Neural cell (in vitro differentiated cells): ENCODE data around the gene SECTM1. TPM values are rescaled to one million over a fixed set of nuclear protein-coding genes. Genes with fewer than 3 reads are reported as not detected.

Source experiments
- H2AFZ ChIP-seq: fragments of 200-600, 300-800 bp; sonication (generic), shearing (Covaris generic); 2 replicates; pipeline ENCODE4 v1.6.0; 2014; ENCODE audit warnings: low read depth, mild to moderate bottlenecking, antibody characterized with exemption, low read length, moderate library complexity
- H3F3A ChIP-seq: fragments of 200-600 bp; shearing (Covaris generic); 2 replicates; pipeline ENCODE4 v1.6.1; 2016; ENCODE audit warnings: mild to moderate bottlenecking, moderate library complexity, mixed read lengths, antibody characterized with exemption, low read length; ENCODE audit not compliant: insufficient read depth, poor library complexity, severe bottlenecking
- H3K27ac ChIP-seq: fragments of 200-600, 300-800 bp; sonication (generic), shearing (Covaris generic); 2 replicates; pipeline ENCODE4 v1.5.1; 2014; ENCODE audit warnings: mild to moderate bottlenecking, low read length, moderate library complexity
- H3K27me3 ChIP-seq: fragments of 300-800, 200-600 bp; sonication (generic), shearing (Covaris generic); 2 replicates; pipeline ENCODE4 v1.6.0; 2014; ENCODE audit warnings: mild to moderate bottlenecking, low read depth, low read length, moderate library complexity; ENCODE audit not compliant: insufficient read depth
- H3K36me3 ChIP-seq: fragments of 300-800, 200-600 bp; sonication (generic), shearing (Covaris generic); 2 replicates; pipeline ENCODE4 v1.5.1; 2014; ENCODE audit warnings: mild to moderate bottlenecking, antibody characterized with exemption, low read length, moderate library complexity; ENCODE audit not compliant: insufficient read depth
- H3K4me2 ChIP-seq: fragments of 300-800, 200-600 bp; sonication (generic), shearing (Covaris generic); 2 replicates; pipeline ENCODE4 v1.6.0; 2014; ENCODE audit warnings: mild to moderate bottlenecking, low read length
- H3K4me3 ChIP-seq: fragments of 300-800, 200-600 bp; sonication (generic), shearing (Covaris generic); 2 replicates; pipeline ENCODE4 v1.5.1; 2014; ENCODE audit warnings: mild to moderate bottlenecking, low read length, moderate library complexity
- H3K79me2 ChIP-seq: fragments of 200-600 bp; shearing (Covaris generic); replicated peaks from 2 replicates; pipeline ENCODE4 v1.6.0; 2014; ENCODE audit warnings: mild to moderate bottlenecking, low read length, moderate library complexity; ENCODE audit not compliant: insufficient read depth
- H3K9ac ChIP-seq: fragments of 300-800, 200-600 bp; sonication (generic), shearing (Covaris generic); 2 replicates; pipeline ENCODE4 v1.6.1; 2016; ENCODE audit warnings: mild to moderate bottlenecking, low read length, mixed read lengths
- H3K9me2 ChIP-seq: fragments of 200-600 bp; shearing (Covaris generic); 2 replicates; pipeline ENCODE4 v1.6.1; 2016; ENCODE audit warnings: mild to moderate bottlenecking, low read length, mixed read lengths; ENCODE audit not compliant: insufficient read depth
- H3K9me3 ChIP-seq: fragments of 200-600, 300-800 bp; sonication (generic), shearing (Covaris generic); 2 replicates; pipeline ENCODE4 v1.6.1; 2016; ENCODE audit warnings: mild to moderate bottlenecking, mixed run types, low read length, moderate library complexity, mixed read lengths
- H4K20me1 ChIP-seq: fragments of 200-600 bp; shearing (Covaris generic); 2 replicates; pipeline ENCODE4 v1.6.1; 2016; ENCODE audit warnings: mild to moderate bottlenecking, mixed run types; ENCODE audit not compliant: insufficient read depth
- EP300 ChIP-seq: fragments of 450-650 bp; conservative IDR thresholded peaks from 2 replicates; pipeline ENCODE4 v1.6.1; 2014; ENCODE audit warnings: antibody characterized with exemption, mild to moderate bottlenecking, moderate library complexity; ENCODE audit not compliant: poor library complexity, severe bottlenecking
- EZH2 ChIP-seq: fragments of 200-600, 300-800 bp; shearing (Covaris generic), sonication (generic); IDR thresholded peaks from 2 replicates; pipeline ENCODE4 v1.6.1; 2014; ENCODE audit warnings: antibody characterized with exemption, low read length, borderline replicate concordance, mild to moderate bottlenecking; ENCODE audit not compliant: insufficient read depth, poor library complexity, severe bottlenecking
- MXI1 ChIP-seq: fragments of 450-650 bp; conservative IDR thresholded peaks from 2 replicates; pipeline ENCODE4 v1.6.1; 2014; ENCODE audit warnings: antibody characterized with exemption, mild to moderate bottlenecking; ENCODE audit not compliant: poor library complexity, severe bottlenecking
- POLR2AphosphoS5 ChIP-seq: IDR thresholded peaks from 2 replicates; pipeline ENCODE4 v1.6.1; 2012
- RAD21 ChIP-seq: fragments of 450-650 bp; conservative IDR thresholded peaks from 2 replicates; pipeline ENCODE4 v1.6.1; 2014; ENCODE audit warnings: antibody characterized with exemption, mild to moderate bottlenecking, moderate library complexity
- SMC3 ChIP-seq: fragments of 450-650 bp; conservative IDR thresholded peaks from 2 replicates; pipeline ENCODE4 v1.6.1; 2014; ENCODE audit warnings: antibody characterized with exemption, mild to moderate bottlenecking, moderate library complexity; ENCODE audit not compliant: poor library complexity
- TAF1 ChIP-seq: IDR thresholded peaks from 2 replicates; pipeline ENCODE4 v1.6.1; 2012; ENCODE audit warnings: low read depth
- polyA plus RNA-seq: library from polyadenylated mRNA; depleted of rRNA; stranded (reverse); fragments of >200 nt; gene quantifications from 2 replicates; pipeline ENCODE4 v1.2.3, GENCODE V29; 2014
- TF ChIP-seq, protein P1 (sequence below): IDR thresholded peaks from 2 replicates; pipeline ENCODE4 v1.6.1; 2012; ENCODE audit warnings: borderline replicate concordance
- TF ChIP-seq, protein P2 (sequence below): fragments of 450-650 bp; IDR thresholded peaks from 2 replicates; pipeline ENCODE4 v1.5.1; 2014; ENCODE audit warnings: antibody characterized with exemption, mild to moderate bottlenecking, moderate library complexity; ENCODE audit not compliant: poor library complexity, severe bottlenecking

Gene SECTM1
- polyA plus RNA-seq, 1 donor from 2014 or later, result not detected

- Histone ChIP-seq H4K20me1 (no peaks in the 10 kb centered on the region), H3K4me3 (no peak overlapping the region), H3K9me2 (no peaks in the 10 kb centered on the region), H3K9me3 (no peaks in the 10 kb centered on the region), H3K4me2 (no peak overlapping the region), H3F3A (no peaks in the 10 kb centered on the region), H3K36me3 (no peaks in the 10 kb centered on the region), H3K9ac (no peak overlapping the region), H3K27ac (no peak overlapping the region), H3K27me3 (no peaks in the 10 kb centered on the region), H3K79me2 (no peaks in the 10 kb centered on the region), H2AFZ (no peak overlapping the region)
- TF ChIP-seq, protein P1, sequence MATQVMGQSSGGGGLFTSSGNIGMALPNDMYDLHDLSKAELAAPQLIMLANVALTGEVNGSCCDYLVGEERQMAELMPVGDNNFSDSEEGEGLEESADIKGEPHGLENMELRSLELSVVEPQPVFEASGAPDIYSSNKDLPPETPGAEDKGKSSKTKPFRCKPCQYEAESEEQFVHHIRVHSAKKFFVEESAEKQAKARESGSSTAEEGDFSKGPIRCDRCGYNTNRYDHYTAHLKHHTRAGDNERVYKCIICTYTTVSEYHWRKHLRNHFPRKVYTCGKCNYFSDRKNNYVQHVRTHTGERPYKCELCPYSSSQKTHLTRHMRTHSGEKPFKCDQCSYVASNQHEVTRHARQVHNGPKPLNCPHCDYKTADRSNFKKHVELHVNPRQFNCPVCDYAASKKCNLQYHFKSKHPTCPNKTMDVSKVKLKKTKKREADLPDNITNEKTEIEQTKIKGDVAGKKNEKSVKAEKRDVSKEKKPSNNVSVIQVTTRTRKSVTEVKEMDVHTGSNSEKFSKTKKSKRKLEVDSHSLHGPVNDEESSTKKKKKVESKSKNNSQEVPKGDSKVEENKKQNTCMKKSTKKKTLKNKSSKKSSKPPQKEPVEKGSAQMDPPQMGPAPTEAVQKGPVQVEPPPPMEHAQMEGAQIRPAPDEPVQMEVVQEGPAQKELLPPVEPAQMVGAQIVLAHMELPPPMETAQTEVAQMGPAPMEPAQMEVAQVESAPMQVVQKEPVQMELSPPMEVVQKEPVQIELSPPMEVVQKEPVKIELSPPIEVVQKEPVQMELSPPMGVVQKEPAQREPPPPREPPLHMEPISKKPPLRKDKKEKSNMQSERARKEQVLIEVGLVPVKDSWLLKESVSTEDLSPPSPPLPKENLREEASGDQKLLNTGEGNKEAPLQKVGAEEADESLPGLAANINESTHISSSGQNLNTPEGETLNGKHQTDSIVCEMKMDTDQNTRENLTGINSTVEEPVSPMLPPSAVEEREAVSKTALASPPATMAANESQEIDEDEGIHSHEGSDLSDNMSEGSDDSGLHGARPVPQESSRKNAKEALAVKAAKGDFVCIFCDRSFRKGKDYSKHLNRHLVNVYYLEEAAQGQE, result no peak
- TF ChIP-seq TAF1, result no peak
- TF ChIP-seq EP300, result no peak
- no peak for TF ChIP-seq SMC3
- no peak for TF ChIP-seq MXI1
- no peak for TF ChIP-seq POLR2AphosphoS5
- no peak for TF ChIP-seq RAD21
- no peak for TF ChIP-seq EZH2
- TF ChIP-seq, protein P2, sequence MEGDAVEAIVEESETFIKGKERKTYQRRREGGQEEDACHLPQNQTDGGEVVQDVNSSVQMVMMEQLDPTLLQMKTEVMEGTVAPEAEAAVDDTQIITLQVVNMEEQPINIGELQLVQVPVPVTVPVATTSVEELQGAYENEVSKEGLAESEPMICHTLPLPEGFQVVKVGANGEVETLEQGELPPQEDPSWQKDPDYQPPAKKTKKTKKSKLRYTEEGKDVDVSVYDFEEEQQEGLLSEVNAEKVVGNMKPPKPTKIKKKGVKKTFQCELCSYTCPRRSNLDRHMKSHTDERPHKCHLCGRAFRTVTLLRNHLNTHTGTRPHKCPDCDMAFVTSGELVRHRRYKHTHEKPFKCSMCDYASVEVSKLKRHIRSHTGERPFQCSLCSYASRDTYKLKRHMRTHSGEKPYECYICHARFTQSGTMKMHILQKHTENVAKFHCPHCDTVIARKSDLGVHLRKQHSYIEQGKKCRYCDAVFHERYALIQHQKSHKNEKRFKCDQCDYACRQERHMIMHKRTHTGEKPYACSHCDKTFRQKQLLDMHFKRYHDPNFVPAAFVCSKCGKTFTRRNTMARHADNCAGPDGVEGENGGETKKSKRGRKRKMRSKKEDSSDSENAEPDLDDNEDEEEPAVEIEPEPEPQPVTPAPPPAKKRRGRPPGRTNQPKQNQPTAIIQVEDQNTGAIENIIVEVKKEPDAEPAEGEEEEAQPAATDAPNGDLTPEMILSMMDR, result no peak
Measured at GRCh38 chr17:82323514-82324234, 9.9 kb downstream of the SECTM1 start.

DNA sequence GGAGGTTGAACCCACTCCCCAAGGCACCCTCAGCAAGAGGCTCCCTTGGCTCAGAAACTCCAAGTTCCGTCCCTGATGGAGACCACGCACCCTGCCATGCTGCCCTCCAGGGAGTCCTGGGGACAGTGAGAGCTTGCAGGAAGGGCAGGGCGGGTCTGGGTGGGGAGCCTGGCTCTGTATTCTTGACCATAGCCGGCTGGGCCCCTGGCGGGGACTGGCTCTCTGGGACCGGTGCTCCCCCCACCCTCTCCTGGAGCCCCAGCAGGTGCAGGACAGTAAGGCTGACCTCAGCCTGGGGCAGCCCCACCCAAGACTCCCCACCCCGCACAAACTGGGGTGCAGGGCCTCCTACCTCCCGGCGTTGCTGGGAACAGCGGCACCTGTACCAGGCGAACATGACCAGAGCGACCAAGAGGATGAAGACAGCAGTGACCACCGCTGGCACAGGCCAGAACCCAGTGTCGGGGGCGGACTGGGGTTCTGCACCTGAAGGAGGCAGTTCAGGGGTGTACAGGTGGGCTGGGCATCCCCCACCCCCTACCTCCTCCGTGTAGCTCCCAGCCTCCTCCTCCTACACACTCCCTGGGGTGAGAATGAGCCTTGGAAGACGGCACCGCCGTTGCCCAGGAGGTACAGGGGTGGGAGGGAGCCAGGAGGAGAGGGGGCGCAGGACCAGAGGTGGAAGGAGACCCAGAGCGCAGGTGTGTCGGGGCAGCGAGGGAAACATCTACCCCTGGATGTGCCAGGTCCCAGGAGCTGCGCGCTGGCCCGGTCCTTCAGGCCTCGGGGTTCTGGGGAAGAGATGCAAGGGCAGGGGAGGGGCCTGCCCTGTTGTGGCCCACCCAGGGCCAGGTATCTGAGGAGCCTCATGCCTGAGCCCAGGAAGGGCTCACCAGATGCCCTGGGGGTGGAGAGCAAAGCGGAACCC is 10.8 kb downstream of the SECTM1 start:
- H3K36me3 ChIP-seq, result no peaks in the 10 kb centered on the region
- H3K27ac ChIP-seq, result no peak overlapping the region
- no peak overlapping the region for H3K4me2 ChIP-seq
- no peak overlapping the region for H3K4me3 ChIP-seq
- no peaks in the 10 kb centered on the region for H3K79me2 ChIP-seq
- no peak overlapping the region for H3K9ac ChIP-seq
- no peaks in the 10 kb centered on the region for H3F3A ChIP-seq
- no peaks in the 10 kb centered on the region for H3K27me3 ChIP-seq
- TF ChIP-seq POLR2AphosphoS5, result no peak
- TF ChIP-seq, protein P2, result no peak
- TF ChIP-seq RAD21, result no peak
- no peak for TF ChIP-seq SMC3
- H3K9me3 ChIP-seq, result no peaks in the 10 kb centered on the region
- H3K9me2 ChIP-seq, result no peaks in the 10 kb centered on the region
- no peak overlapping the region for H2AFZ ChIP-seq
- H4K20me1 ChIP-seq, result no peaks in the 10 kb centered on the region
